ENCODE data around the gene ITPRIPL2. TPM values are rescaled to one million over a fixed set of nuclear protein-coding genes. Genes with fewer than 3 reads are reported as not detected.
A peak's percentile ranks its signal among the peaks of the same experiment; 100 is the strongest.

The ITPRIPL2 gene
- total and polyA plus RNA-seq, 2 of the 13 experiments (the other 11 are each of a cell fraction or from before 2014, with no cell fraction given), result 5.9 to 12.6 TPM

- 0 out of 2 replicates have a peak, but pooled peaks have one; percentile 18 for TF ChIP-seq THAP9 (CRISPR knock-in tag; IDR thresholded peaks at IDR 0.05; ENCODE audit: borderline replicate concordance)
- TF ChIP-seq ZNF318 (CRISPR knock-in tag; IDR thresholded peaks at IDR 0.05), result 0 out of 2 replicates have a peak, but pooled peaks have one; percentile 36
- no peak for TF ChIP-seq MIER2 (CRISPR knock-in tag; IDR thresholded peaks at IDR 0.05)
- TF ChIP-seq ZKSCAN8 (CRISPR knock-in tag; IDR thresholded peaks at IDR 0.05; ENCODE audit: borderline replicate concordance), result peak; percentile 73; the same call in 1 of the 2 replicates
- TF ChIP-seq E2F1 (CRISPR knock-in tag; IDR thresholded peaks at IDR 0.05), result no peak
- TF ChIP-seq ZNF281 (CRISPR knock-in tag; IDR thresholded peaks at IDR 0.05; ENCODE audit: borderline replicate concordance), result peak; percentile 25; the same call in 1 of the 2 replicates
- TF ChIP-seq KAT7 (CRISPR knock-in tag; IDR thresholded peaks at IDR 0.05; ENCODE audit: borderline replicate concordance), result no peak
- no peak for TF ChIP-seq ZNF496 (CRISPR knock-in tag; IDR thresholded peaks at IDR 0.05; ENCODE audit: insufficient replicate concordance)
- TF ChIP-seq CBX1 (IDR thresholded peaks at IDR 0.05; ENCODE audit: low read depth), result no peak
- TF ChIP-seq NAIF1 (CRISPR knock-in tag; IDR thresholded peaks at IDR 0.05; ENCODE audit: borderline replicate concordance), result no peak
- TF ChIP-seq ZNF605 (CRISPR knock-in tag; IDR thresholded peaks at IDR 0.05), result 0 out of 2 replicates have a peak, but pooled peaks have one; percentile 35
Observed at GRCh38 chr16:19071811-19072777, 41.7 kb upstream of the ITPRIPL2 start (continued).

All from HepG2 (cell line).